ENCODE measurements around the gene ARHGAP6. TPM values are rescaled to one million over a fixed set of nuclear protein-coding genes. Genes with fewer than 3 reads are reported as not detected.
A peak's percentile ranks its signal among the peaks of the same experiment; 100 is the strongest.

Gene ARHGAP6
- total and polyA plus RNA-seq, 9 of the 15 experiments (the other 6 are each of a cell fraction or from before 2014, with no cell fraction given) = 12.5 to 63.6 (median 41.8) TPM

- TF ChIP-seq REST (IDR thresholded peaks at IDR 0.05; ENCODE audit: borderline replicate concordance) (peak; percentile 75), REST (CRISPR knock-in tag; IDR thresholded peaks at IDR 0.05; ENCODE audit: low read depth) (no peak), SMAD4 (CRISPR knock-in tag; conservative IDR thresholded peaks at IDR 0.05) (0 out of 2 replicates have a peak, but pooled peaks have one; percentile 17), SAFB (IDR thresholded peaks at IDR 0.05; ENCODE audit: borderline replicate concordance, low read depth, low read length) (no peak), FOXJ2 (tag; IDR thresholded peaks at IDR 0.05) (0 out of 2 replicates have a peak, but pooled peaks have one; percentile 21), GATAD2A (IDR thresholded peaks at IDR 0.05) (no peak), MTA3 (IDR thresholded peaks at IDR 0.05; ENCODE audit: borderline replicate concordance) (no peak), BCL6 (CRISPR knock-in tag; IDR thresholded peaks at IDR 0.05) (no peak), RB1 (IDR thresholded peaks at IDR 0.05; ENCODE audit: low read depth) (0 out of 2 replicates have a peak, but pooled peaks have one; percentile 21), TCF3 (CRISPR knock-in tag; IDR thresholded peaks at IDR 0.05) (0 out of 2 replicates have a peak, but pooled peaks have one; percentile 10), JUND (IDR thresholded peaks at IDR 0.05; ENCODE audit: borderline replicate concordance, low read depth, low read length) (no peak), JUND (tag; IDR thresholded peaks at IDR 0.05; ENCODE audit: borderline replicate concordance, low read depth, low read length) (peak; percentile 37; the same call in 1 of the 3 replicates), BRD9 (IDR thresholded peaks at IDR 0.05; ENCODE audit: low read depth, partially characterized antibody) (peak; percentile 72), MLLT1 (IDR thresholded peaks at IDR 0.05) (no peak), BACH1 (tag; IDR thresholded peaks at IDR 0.05) (0 out of 2 replicates have a peak, but pooled peaks have one; percentile 22), CHD1 (IDR thresholded peaks at IDR 0.05; ENCODE audit: low read length) (no peak), ARNT (IDR thresholded peaks at IDR 0.05) (no peak), ZNF316 (IDR thresholded peaks at IDR 0.05) (no peak), ELK3 (CRISPR knock-in tag; IDR thresholded peaks at IDR 0.05) (no peak), RFX5 (IDR thresholded peaks at IDR 0.05; ENCODE audit: low read depth, low read length) (no peak), ZNF436 (CRISPR knock-in tag; IDR thresholded peaks at IDR 0.05) (no peak)
These were observed 284.3 kb downstream of the ARHGAP6 start (continued) for GRCh38 chrX:11381464-11381863.
